IMR-90 (cell line): ENCODE measurements around the gene PIGU. TPM values are rescaled to one million over a fixed set of nuclear protein-coding genes. Genes with fewer than 3 reads are reported as not detected.

Experiments used
- ATAC-seq: fragments of 200-7000 bp; cut with Tn5 transposase; 2 replicates; pipeline ENCODE4 v1.9.1; 2020; ENCODE audit warnings: low read depth, mild to moderate bottlenecking, moderate library complexity
- BruUV-seq: library from RNA; stranded (reverse); fragments of 400-500 nt; replicated peaks from 2 replicates; lab custom pipeline; 2021; lab: Mats Ljungman, UMichigan
- CTCF ChIA-PET: fragments of 300-600 bp; formaldehyde crosslinking; extraction: SDS; loops from one replicate; lab custom pipeline; 2021; ENCODE audit warnings: antibody characterized with exemption; lab: Yijun Ruan, JAX
- POLR2A ChIA-PET: fragments of 300-600 bp; sonication (Branson Sonifier 250); formaldehyde crosslinking; loops from one replicate; lab custom pipeline; 2022; ENCODE audit warnings: antibody characterized with exemption; ENCODE audit not compliant: unreplicated experiment; lab: Charles Lee
- DNase-seq: peaks from one replicate; pipeline ENCODE4 v3.0.0; 2013
- H2AFZ ChIP-seq: replicated peaks from 2 replicates; pipeline ENCODE3; 2013; ENCODE audit warnings: low read length, mild to moderate bottlenecking; ENCODE audit not compliant: poor library complexity
- H2AK5ac ChIP-seq: 2 replicates; pipeline ENCODE4 v1.6.1; 2013; ENCODE audit warnings: low read depth, low read length, inconsistent platforms
- H2AK9ac ChIP-seq: replicated peaks from 2 replicates; pipeline ENCODE3; 2013; ENCODE audit warnings: mild to moderate bottlenecking, low read depth, low read length, moderate library complexity; ENCODE audit not compliant: poor library complexity
- H2BK120ac ChIP-seq: 2 replicates; pipeline ENCODE4 v1.6.1; 2013; ENCODE audit warnings: low read depth, low read length, inconsistent platforms
- H2BK15ac ChIP-seq: 3 replicates; pipeline ENCODE4 v1.6.1; 2013; ENCODE audit warnings: low read depth, low read length, inconsistent platforms
- H2BK20ac ChIP-seq: 2 replicates; pipeline ENCODE4 v1.6.1; 2013; ENCODE audit warnings: low read depth, mild to moderate bottlenecking, inconsistent platforms, low read length, moderate library complexity
- H2BK5ac ChIP-seq: 2 replicates; pipeline ENCODE4 v1.6.1; 2013; ENCODE audit warnings: mild to moderate bottlenecking, low read depth, low read length, inconsistent platforms; ENCODE audit not compliant: poor library complexity, severe bottlenecking
- H3K14ac ChIP-seq: replicated peaks from 2 replicates; pipeline ENCODE4 v1.6.1; 2013; ENCODE audit warnings: low read depth, low read length, inconsistent platforms
- H3K18ac ChIP-seq: 2 replicates; pipeline ENCODE4 v1.6.1; 2013; ENCODE audit warnings: low read depth, low read length, control low read depth
- H3K23ac ChIP-seq: 2 replicates; pipeline ENCODE4 v1.6.1; 2013; ENCODE audit warnings: low read depth, low read length, inconsistent platforms
- H3K27ac ChIP-seq: 2 replicates; pipeline ENCODE4 v1.5.1; 2013; ENCODE audit warnings: mild to moderate bottlenecking, control low read depth, low read length; ENCODE audit not compliant: insufficient read depth
- H3K27me3 ChIP-seq: 2 replicates; pipeline ENCODE4 v1.6.1; 2013; ENCODE audit warnings: low read length; ENCODE audit not compliant: control insufficient read depth, insufficient read depth
- H3K36me3 ChIP-seq: 2 replicates; pipeline ENCODE4 v1.6.1; 2013; ENCODE audit warnings: low read length, mixed read lengths; ENCODE audit not compliant: control insufficient read depth, insufficient read depth
- H3K4ac ChIP-seq: 2 replicates; pipeline ENCODE4 v1.6.1; 2013; ENCODE audit warnings: low read depth, low read length, inconsistent platforms
- H3K4me1 ChIP-seq: 2 replicates; pipeline ENCODE4 v1.6.1; 2013; ENCODE audit warnings: low read length, mixed read lengths; ENCODE audit not compliant: control insufficient read depth, insufficient read depth
- H3K4me2 ChIP-seq: 2 replicates; pipeline ENCODE4 v1.6.1; 2013; ENCODE audit warnings: low read depth, mild to moderate bottlenecking, control low read depth, low read length, moderate library complexity
- H3K4me3 ChIP-seq: 2 replicates; pipeline ENCODE4 v1.5.1; 2013; ENCODE audit warnings: low read depth, mild to moderate bottlenecking, control low read depth, low read length, moderate library complexity; ENCODE audit not compliant: insufficient read depth
- H3K56ac ChIP-seq: 2 replicates; pipeline ENCODE4 v1.6.1; 2013; ENCODE audit warnings: low read length, inconsistent platforms; ENCODE audit not compliant: insufficient read depth; ENCODE audit errors: extremely low read depth
- H3K79me1 ChIP-seq, 2 experiments: 2 replicates each; pipeline ENCODE4 v1.6.1; 2013; ENCODE audit warnings: low read length in 2 of 2, inconsistent platforms in 1 of 2, low read depth in 1 of 2
- H3K9ac ChIP-seq: 2 replicates; pipeline ENCODE4 v1.6.1; 2013; ENCODE audit warnings: low read depth, low read length, control low read depth
- H3K9me1 ChIP-seq: 2 replicates; pipeline ENCODE4 v1.6.1; 2013; ENCODE audit warnings: low read length, inconsistent platforms; ENCODE audit not compliant: insufficient read depth
- H3K9me3 ChIP-seq: 2 replicates; pipeline ENCODE4 v1.6.1; 2013; ENCODE audit warnings: low read length; ENCODE audit not compliant: control insufficient read depth, insufficient read depth
- H4K20me1 ChIP-seq: 2 replicates; pipeline ENCODE4 v1.6.1; 2013; ENCODE audit warnings: low read length, inconsistent platforms; ENCODE audit not compliant: insufficient read depth
- H4K5ac ChIP-seq: 2 replicates; pipeline ENCODE4 v1.6.1; 2013; ENCODE audit warnings: mild to moderate bottlenecking, low read depth, low read length, control low read depth
- H4K8ac ChIP-seq, 2 experiments: 2 replicates each; pipeline ENCODE4 v1.6.1; 2013; ENCODE audit warnings: low read depth in 2 of 2, low read length in 2 of 2, control low read depth in 1 of 2, inconsistent platforms in 1 of 2
- H4K91ac ChIP-seq: 2 replicates; pipeline ENCODE4 v1.6.1; 2013; ENCODE audit warnings: low read depth, low read length, inconsistent platforms; ENCODE audit not compliant: insufficient read depth
- CEBPB ChIP-seq: IDR thresholded peaks from 2 replicates; pipeline ENCODE4 v1.6.1; 2012; ENCODE audit warnings: low read depth, low read length, improper control_type of control experiment
- CHD1 ChIP-seq: IDR thresholded peaks from 2 replicates; pipeline ENCODE4 v1.6.1; 2012; ENCODE audit warnings: low read depth, low read length, improper control_type of control experiment
- MXI1 ChIP-seq: IDR thresholded peaks from 2 replicates; pipeline ENCODE4 v1.6.1; 2012; ENCODE audit warnings: low read depth, mild to moderate bottlenecking, low read length, moderate library complexity, borderline replicate concordance
- RAD21 ChIP-seq: IDR thresholded peaks from 2 replicates; pipeline ENCODE4 v1.6.1; 2012; ENCODE audit warnings: low read length, improper control_type of control experiment
- RCOR1 ChIP-seq: IDR thresholded peaks from 2 replicates; pipeline ENCODE4 v1.6.1; 2012; ENCODE audit warnings: mild to moderate bottlenecking, low read length, improper control_type of control experiment; ENCODE audit not compliant: insufficient replicate concordance
- RFX5 ChIP-seq: IDR thresholded peaks from 2 replicates; pipeline ENCODE4 v1.8.0; 2012; ENCODE audit warnings: low read depth, mild to moderate bottlenecking, low read length, moderate library complexity
- SMC3 ChIP-seq: fragments of 150-350 bp; IDR thresholded peaks from 2 replicates; pipeline ENCODE4 v1.6.1; 2016; ENCODE audit warnings: low read depth, mild to moderate bottlenecking, antibody characterized with exemption, low read length, moderate library complexity
- WGBS, 2 experiments: methylation state at CpG; one replicate each; pipeline versions ENCODE4 v1.1.5 to v1.1.7; 2013; ENCODE audit warnings: missing lambda C conversion rate in 2 of 2; ENCODE audit not compliant: insufficient read length in 1 of 2; ENCODE audit errors: extremely low coverage in 2 of 2; 5-methylcytosine and 5-hydroxymethylcytosine counted together
- dilution Hi-C: fragments of 300-500 bp; cut with HindIII; formaldehyde crosslinking; loops from one replicate; pipeline ENCODE4 v1.14.3; 2018; ENCODE audit warnings: low sequenced_read_pairs; ENCODE audit not compliant: unreplicated experiment
- in situ Hi-C: fragments of 300-500 bp; cut with MboI; formaldehyde crosslinking; loops from 3 replicates; pipeline ENCODE4 v1.14.3; 2019; ENCODE audit warnings: low sequenced_read_pairs, inconsistent platforms, mixed read lengths
- intact Hi-C: fragments of 100-400 bp; cut with micrococcal nuclease; formaldehyde crosslinking; loops from 2 replicates; pipeline ENCODE4 v1.10.0; 2022
- polyA plus RNA-seq, 3 experiments: library from polyadenylated mRNA; depleted of rRNA; stranded (reverse); fragments of >200 nt; gene quantifications; 2 replicates each; pipeline ENCODE4 v1.2.3, GENCODE V29; 2012; ENCODE audit warnings: low replicate concordance in 1 of 3
- total RNA-seq: library from RNA; depleted of rRNA; stranded (reverse); fragments of >200 nt; gene quantifications from 2 replicates; pipeline ENCODE4 v1.2.3, GENCODE V29; 2012
- TF ChIP-seq, protein P1 (sequence below): fragments of 150-350 bp; IDR thresholded peaks from 2 replicates; pipeline ENCODE4 v1.6.1; 2016; ENCODE audit warnings: low read depth, mild to moderate bottlenecking, low read length, moderate library complexity, borderline replicate concordance
- TF ChIP-seq, protein P2 (sequence below): fragments of 150-350 bp; IDR thresholded peaks from 2 replicates; pipeline ENCODE4 v1.6.1; 2017; ENCODE audit warnings: mild to moderate bottlenecking, antibody characterized with exemption, low read length, low read depth
- TF ChIP-seq, protein P3 (sequence below): conservative IDR thresholded peaks from 2 replicates; pipeline ENCODE4 v1.5.1; 2012; ENCODE audit warnings: mild to moderate bottlenecking, low read depth, low read length, improper control_type of control experiment

Gene PIGU
- total and polyA plus RNA-seq, 2 of the 4 experiments (the other 2 are of a cell fraction) = 11.1 to 31.1 TPM

DNA sequence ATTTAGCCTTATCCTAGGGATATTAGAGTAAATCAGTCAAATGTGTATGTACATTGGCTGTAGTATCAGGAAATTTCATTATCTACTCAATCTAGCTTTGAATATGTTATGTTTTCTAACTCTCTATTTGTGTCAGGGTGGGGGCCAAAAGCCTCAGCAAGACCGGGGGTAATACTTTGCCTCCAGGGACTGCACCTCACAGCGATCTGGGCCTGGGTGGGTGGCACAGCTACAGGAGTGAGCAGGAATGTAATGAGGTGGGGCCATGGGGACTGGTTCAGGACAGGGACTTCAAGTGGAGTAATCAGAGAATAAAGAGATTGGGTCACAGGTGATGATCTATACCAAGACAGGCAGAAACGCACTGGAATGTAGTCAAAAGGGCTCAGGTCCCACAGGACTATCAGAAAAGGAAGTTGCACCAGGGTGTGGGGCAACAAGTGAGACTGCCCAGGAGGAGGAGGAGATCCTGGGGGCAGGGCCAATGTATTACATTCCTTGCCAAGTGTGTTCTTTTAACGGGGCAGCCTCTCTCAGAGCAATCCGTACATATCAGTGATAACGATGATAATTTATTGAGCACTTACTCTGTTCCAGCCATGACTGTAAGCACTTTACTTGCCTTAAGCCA, 54.0 kb downstream of the PIGU start:
- Histone ChIP-seq H4K5ac (no peak overlapping the region), H4K91ac (no peak overlapping the region), H2BK15ac (no peak overlapping the region), H2BK5ac (no peak overlapping the region), H3K4me1 (peaks cover 6% of the 10 kb centered on the region), H3K27me3 (no peaks in the 10 kb centered on the region), H2AK5ac (no peak overlapping the region), H3K79me1 (peaks cover 0 to 6% of the 10 kb centered on the region in 2 experiments; a peak in 1 of 4 replicates), H3K14ac (no peak overlapping the region), H3K9me3 (no peaks in the 10 kb centered on the region), H4K20me1 (peaks cover 4% of the 10 kb centered on the region), H2AK9ac (no peak overlapping the region), H3K56ac (no peak overlapping the region), H4K8ac (no peak overlapping the region), H2AFZ (no peak overlapping the region), H2BK20ac (no peak overlapping the region), H3K36me3 (no peaks in the 10 kb centered on the region), H3K9me1 (peaks cover 5% of the 10 kb centered on the region), H2BK120ac (no peak overlapping the region), H3K27ac (no peak overlapping the region), H3K4me3 (no peak overlapping the region), H3K18ac (no peak overlapping the region), H3K9ac (no peak overlapping the region), H3K23ac (no peak overlapping the region), H3K4ac (no peak overlapping the region), H3K4me2 (no peak overlapping the region)
- TF ChIP-seq, protein P1, sequence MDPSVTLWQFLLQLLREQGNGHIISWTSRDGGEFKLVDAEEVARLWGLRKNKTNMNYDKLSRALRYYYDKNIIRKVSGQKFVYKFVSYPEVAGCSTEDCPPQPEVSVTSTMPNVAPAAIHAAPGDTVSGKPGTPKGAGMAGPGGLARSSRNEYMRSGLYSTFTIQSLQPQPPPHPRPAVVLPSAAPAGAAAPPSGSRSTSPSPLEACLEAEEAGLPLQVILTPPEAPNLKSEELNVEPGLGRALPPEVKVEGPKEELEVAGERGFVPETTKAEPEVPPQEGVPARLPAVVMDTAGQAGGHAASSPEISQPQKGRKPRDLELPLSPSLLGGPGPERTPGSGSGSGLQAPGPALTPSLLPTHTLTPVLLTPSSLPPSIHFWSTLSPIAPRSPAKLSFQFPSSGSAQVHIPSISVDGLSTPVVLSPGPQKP = no peak
- TF ChIP-seq, protein P2, sequence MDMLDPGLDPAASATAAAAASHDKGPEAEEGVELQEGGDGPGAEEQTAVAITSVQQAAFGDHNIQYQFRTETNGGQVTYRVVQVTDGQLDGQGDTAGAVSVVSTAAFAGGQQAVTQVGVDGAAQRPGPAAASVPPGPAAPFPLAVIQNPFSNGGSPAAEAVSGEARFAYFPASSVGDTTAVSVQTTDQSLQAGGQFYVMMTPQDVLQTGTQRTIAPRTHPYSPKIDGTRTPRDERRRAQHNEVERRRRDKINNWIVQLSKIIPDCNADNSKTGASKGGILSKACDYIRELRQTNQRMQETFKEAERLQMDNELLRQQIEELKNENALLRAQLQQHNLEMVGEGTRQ = no peak
- TF ChIP-seq CEBPB (no peak), RFX5 (no peak), MXI1 (no peak), CHD1 (no peak), SMC3 (no peak), RAD21 (no peak), RCOR1 (no peak)
- TF ChIP-seq, protein P3, sequence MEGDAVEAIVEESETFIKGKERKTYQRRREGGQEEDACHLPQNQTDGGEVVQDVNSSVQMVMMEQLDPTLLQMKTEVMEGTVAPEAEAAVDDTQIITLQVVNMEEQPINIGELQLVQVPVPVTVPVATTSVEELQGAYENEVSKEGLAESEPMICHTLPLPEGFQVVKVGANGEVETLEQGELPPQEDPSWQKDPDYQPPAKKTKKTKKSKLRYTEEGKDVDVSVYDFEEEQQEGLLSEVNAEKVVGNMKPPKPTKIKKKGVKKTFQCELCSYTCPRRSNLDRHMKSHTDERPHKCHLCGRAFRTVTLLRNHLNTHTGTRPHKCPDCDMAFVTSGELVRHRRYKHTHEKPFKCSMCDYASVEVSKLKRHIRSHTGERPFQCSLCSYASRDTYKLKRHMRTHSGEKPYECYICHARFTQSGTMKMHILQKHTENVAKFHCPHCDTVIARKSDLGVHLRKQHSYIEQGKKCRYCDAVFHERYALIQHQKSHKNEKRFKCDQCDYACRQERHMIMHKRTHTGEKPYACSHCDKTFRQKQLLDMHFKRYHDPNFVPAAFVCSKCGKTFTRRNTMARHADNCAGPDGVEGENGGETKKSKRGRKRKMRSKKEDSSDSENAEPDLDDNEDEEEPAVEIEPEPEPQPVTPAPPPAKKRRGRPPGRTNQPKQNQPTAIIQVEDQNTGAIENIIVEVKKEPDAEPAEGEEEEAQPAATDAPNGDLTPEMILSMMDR = no peak
- WGBS, 2 experiments = no CpG with 5 or more reads among the region's 6 CpGs
- no peak for ATAC-seq
- intact Hi-C loops = no loop called here
- no peak for DNase-seq
- ChIA-PET POLR2A (no interaction called here), CTCF (no interaction called here)
- BruUV-seq = no TSS peak
- in situ Hi-C loops = no loop called here
- dilution Hi-C loops = no loop called here
